ENCODE measurements around the gene ACADL.

The ACADL gene

DNA sequence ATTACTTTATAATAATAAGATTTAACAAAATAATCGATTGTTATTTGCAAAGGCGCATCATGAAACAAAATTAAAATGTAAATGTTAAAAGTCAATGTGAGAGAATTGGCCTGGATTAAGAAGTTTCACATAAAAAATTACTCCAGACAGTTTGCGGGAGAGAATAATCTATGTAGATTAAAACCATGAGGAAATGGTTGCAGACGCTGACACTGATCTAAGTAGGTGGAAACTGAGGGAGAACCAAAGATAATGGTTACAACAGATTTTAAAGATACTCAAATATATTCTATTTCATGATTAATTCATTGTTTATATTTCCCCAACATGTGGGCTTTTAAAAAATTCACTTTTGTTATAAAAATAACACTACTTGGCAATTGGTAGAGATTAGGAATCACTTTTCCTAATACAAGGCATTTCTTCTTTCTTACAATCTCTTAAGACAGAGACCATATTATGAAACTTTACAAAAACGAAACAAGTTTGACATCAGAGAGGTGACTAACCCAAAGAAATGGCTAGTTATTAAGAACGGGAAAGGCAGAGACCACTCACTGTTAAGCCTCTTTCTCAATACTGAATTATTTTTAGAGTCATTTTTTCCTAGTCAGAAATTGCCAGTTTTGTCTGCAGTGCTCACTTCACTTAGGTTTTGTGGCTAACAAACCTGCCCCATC is 55.6 kb downstream of the ACADL start:
- peak; percentile 80 for FAIRE-seq

DNA sequence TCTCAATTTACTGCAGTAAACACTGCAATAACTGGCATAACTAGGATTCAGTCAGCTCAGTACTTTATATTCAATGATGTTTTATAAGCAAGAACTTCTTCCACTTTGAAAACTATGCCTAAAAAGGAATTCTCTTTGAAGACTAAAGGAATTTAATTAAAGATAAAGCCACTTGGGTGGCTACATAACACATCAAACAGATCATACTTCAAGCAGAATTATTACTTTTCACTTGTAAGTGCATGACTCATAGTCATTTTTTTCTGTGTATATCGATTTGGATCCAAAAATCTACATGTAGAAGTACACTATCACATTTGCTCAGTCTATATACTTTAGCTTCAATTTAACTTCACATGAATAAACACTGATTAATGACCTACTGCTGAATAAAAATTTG is 58.0 kb downstream of the ACADL start:
- no peak for FAIRE-seq

DNA sequence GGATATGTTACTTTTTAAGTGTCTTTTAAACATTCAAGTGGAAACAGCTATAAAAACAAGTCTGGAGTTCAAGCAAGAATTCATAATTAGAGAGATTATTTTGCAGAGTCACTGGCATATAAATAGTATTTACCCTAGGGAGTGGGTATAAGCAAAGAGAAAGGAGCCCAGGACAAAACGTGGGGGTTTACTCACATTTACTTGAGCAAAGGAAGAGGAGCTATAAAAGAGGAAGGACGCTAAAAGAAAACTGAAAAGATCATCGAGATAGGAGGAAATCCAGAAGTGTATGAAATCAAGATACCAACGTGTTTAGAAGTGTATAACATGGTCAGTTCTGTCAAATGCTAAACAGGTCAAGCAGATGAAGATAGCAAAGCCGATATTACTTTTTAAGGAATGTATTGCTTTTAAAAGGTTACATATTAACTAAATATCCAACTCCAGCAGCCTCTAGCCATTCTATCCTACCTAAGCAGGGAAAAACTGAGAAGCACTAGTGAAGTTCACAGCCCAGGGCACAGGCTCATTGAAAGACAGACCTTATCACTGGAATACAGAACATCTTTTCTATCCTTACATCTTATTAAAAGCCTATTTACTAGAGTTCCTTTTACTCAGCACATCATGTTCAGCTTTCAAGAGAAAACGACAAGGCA is 62.7 kb downstream of the ACADL start:
- FAIRE-seq: no peak

DNA sequence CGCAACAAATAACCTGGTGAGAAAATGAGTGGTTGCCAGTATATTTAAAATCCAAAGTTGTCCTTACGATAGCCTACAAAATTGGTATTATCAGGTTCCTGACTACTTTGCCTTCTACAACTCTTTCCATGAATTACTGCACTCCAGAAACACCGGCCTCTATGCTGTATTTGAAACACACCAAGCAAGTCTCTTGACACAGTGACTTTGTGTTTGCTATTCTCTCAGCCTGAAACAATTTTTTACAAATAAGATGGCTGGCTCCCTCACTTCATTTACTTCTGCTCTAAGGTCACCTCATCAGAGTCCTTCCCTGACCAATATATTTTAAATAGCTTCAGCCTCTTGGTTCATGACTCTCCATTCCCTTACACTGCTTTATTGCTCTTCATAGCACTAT is 66.2 kb downstream of the ACADL start:
- FAIRE-seq: no peak

DNA sequence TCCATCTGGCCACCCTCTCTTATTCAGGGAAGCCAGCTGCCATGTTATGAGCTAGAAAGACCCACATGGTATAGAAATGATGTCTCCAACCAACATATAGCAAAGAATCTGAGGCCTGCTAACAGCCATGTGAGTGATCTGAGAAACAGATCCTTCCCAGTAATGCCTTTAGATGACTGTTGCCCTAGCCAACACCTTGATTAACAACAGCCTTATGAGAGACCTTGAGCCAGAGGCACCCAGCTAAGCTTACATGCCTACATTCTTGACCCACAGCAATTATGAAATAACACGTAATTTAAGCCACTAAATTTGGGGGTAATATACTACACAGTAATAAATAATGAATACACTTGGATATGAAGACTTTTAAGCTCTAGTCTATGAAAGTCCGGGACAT is 67.0 kb downstream of the ACADL start:
- FAIRE-seq: no peak

DNA sequence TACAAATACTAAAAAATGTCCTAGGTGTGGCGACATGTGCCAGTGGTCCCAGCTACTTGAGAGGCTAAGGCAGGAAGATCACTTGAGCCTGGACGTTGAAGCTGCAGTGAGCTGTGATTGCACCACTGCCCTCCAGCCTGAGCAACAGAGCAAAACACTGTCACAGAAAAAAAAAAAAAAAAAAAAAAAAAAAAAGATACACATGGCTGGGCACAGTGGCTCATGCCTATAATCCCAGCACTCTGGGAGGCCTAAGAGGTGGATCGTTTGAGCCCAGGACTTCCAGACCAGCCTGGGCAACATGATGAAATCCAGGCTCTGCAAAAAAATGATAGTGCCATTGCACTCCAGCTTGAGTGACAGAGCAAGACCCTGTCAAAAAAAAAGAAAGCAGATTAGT is 67.7 kb downstream of the ACADL start:
- FAIRE-seq: no peak

DNA sequence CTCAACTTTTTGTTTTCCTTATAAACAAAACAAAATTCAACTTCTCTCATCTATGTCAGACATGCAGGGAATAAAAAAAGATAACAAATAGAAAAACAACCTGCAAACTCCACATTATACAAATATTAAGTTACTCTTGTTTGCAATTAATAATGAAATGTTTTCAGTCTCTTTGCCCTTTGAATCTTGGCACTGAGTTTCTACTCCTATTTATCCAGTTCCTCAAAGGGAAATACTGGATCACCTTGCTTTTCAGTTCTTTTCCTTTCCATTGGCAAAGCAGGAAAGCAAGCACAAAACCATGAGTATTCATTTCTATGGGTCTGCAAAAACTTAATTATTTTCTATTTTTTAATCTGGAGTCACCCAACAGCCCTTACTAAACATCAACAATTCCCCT is 77.6 kb downstream of the ACADL start:
- FAIRE-seq: no peak
